ENCODE results near the gene DDIT4.

DNA sequence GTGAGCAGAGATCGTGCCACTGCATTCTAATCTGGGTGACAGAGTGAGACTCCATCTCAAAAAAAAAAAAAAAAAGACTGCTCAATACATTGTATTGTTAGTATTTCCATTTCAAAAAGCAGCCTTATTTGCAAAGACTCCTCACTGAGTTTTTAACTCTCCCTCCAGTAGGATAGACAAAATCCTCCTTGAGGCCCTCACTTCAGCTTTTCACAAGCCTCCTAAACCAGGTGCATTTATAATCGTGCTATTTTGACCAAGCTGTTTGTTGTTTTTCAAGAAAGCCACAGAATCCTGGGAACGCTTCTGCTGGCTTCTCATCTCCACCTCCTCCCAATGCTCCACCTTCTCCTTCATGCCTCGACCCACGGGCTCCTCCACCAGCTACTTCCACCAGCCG is 6.3 kb upstream of the DDIT4 start:
- TF ChIP-seq, protein P1, sequence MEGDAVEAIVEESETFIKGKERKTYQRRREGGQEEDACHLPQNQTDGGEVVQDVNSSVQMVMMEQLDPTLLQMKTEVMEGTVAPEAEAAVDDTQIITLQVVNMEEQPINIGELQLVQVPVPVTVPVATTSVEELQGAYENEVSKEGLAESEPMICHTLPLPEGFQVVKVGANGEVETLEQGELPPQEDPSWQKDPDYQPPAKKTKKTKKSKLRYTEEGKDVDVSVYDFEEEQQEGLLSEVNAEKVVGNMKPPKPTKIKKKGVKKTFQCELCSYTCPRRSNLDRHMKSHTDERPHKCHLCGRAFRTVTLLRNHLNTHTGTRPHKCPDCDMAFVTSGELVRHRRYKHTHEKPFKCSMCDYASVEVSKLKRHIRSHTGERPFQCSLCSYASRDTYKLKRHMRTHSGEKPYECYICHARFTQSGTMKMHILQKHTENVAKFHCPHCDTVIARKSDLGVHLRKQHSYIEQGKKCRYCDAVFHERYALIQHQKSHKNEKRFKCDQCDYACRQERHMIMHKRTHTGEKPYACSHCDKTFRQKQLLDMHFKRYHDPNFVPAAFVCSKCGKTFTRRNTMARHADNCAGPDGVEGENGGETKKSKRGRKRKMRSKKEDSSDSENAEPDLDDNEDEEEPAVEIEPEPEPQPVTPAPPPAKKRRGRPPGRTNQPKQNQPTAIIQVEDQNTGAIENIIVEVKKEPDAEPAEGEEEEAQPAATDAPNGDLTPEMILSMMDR (IDR thresholded peaks at IDR 0.05) = no peak
- no peak for TF ChIP-seq EZH2 (IDR thresholded peaks at IDR 0.05)

Measured in neural progenitor cell (in vitro differentiated cells).